SK-N-SH treated with all-trans-retinoic acid at 6 μM for 48 hours (cell line): ENCODE measurements around the gene CAPS2.

Experiments
- ESRRG ChIP-seq: fragments of 250-450 bp; sonication (Bioruptor Pico); IDR thresholded peaks from 2 replicates; pipeline ENCODE4 v1.6.1; 2021; ENCODE audit warnings: mild to moderate bottlenecking
- OSR1 ChIP-seq: fragments of 250-450 bp; sonication (Bioruptor Pico); IDR thresholded peaks from 2 replicates; pipeline ENCODE4 v1.8.0; 2022; ENCODE audit warnings: moderate library complexity, mild to moderate bottlenecking, inconsistent platforms
- ZFP3 ChIP-seq: fragments of 250-450 bp; sonication (Bioruptor Pico); IDR thresholded peaks from 2 replicates; pipeline ENCODE4 v1.5.0; 2020; ENCODE audit warnings: mild to moderate bottlenecking, moderate library complexity

Gene CAPS2

DNA sequence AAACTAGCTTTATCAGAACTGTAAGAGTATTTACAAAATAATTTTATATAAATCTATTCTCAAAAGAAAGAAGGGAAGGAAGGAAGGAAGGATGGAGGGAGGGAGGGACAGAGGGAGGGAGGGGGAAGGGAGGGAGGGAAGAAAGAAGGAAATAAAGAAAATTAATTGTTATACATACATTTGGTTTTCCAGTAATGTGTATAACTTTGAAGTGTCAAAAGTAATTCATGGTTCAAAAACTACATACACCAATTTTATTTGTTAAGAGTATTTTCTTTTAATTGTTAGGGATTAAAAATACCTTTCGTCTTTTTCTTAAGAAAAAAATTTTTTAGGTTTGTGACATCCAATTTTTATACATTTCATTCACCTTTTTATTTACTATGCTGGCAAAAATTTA lies 103.0 kb downstream of the CAPS2 start (continued):
- TF ChIP-seq ESRRG (CRISPR knock-in tag): no peak
- TF ChIP-seq ZFP3 (CRISPR knock-in tag): no peak
- no peak for TF ChIP-seq OSR1 (CRISPR knock-in tag)
